Fibroblast of skin of right biceps (primary cell): Measurements from ENCODE around the gene NUDT6.

Experiments
- DNase-seq: peaks from one replicate; pipeline ENCODE4 v3.0.0-alpha.2; 2013

NUDT6 gene

GRCh38 chr4:122914292-122914904 is 8.0 kb downstream of the NUDT6 start:
- no peak for DNase-seq

- DNase-seq, result no peak
These were observed 9.4 kb downstream of the NUDT6 start for GRCh38 chr4:122912810-122913575.

GRCh38 chr4:122911588-122911987 is 10.8 kb downstream of the NUDT6 start:
- no peak for DNase-seq

- no peak for DNase-seq
These were observed 12.7 kb downstream of the NUDT6 start for GRCh38 chr4:122909683-122910082.

- no peak for DNase-seq
These were observed 14.2 kb downstream of the NUDT6 start for GRCh38 chr4:122908223-122908622.

GRCh38 chr4:122906859-122907305 is 15.5 kb downstream of the NUDT6 start:
- DNase-seq, result no peak

GRCh38 chr4:122903766-122904288 is 18.6 kb downstream of the NUDT6 start:
- no peak for DNase-seq

GRCh38 chr4:122901247-122902010 is 21.0 kb downstream of the NUDT6 start:
- no peak for DNase-seq

- DNase-seq, result peak; percentile 75
These were observed 22.1 kb downstream of the NUDT6 start for GRCh38 chr4:122900314-122900713.

- DNase-seq, result no peak
These were observed 22.7 kb downstream of the NUDT6 start for GRCh38 chr4:122899682-122900081.

- peak; percentile 98 for DNase-seq
These were observed 23.8 kb downstream of the NUDT6 start for GRCh38 chr4:122898370-122899150.

- DNase-seq, result no peak
These were observed 26.1 kb downstream of the NUDT6 start for GRCh38 chr4:122896270-122896669.

- no peak for DNase-seq
These were observed 26.9 kb downstream of the NUDT6 start for GRCh38 chr4:122895336-122895995.

GRCh38 chr4:122894827-122895226 is 27.6 kb downstream of the NUDT6 start:
- DNase-seq, result no peak

GRCh38 chr4:122890147-122890795 is 32.1 kb downstream of the NUDT6 start:
- no peak for DNase-seq

- no peak for DNase-seq
These were observed 32.7 kb downstream of the NUDT6 start for GRCh38 chr4:122889726-122890125.

GRCh38 chr4:122884499-122884898 is 37.9 kb downstream of the NUDT6 start:
- no peak for DNase-seq

GRCh38 chr4:122882857-122883735 is 39.3 kb downstream of the NUDT6 start:
- DNase-seq, result no peak

GRCh38 chr4:122879001-122879400 is 43.4 kb downstream of the NUDT6 start:
- no peak for DNase-seq

- DNase-seq, result no peak
These were observed 45.9 kb downstream of the NUDT6 start for GRCh38 chr4:122876456-122876855.

GRCh38 chr4:122875949-122876348 is 46.4 kb downstream of the NUDT6 start:
- no peak for DNase-seq
